HepG2 (cell line): Measurements from ENCODE around the gene PCBD2. TPM values are rescaled to one million over a fixed set of nuclear protein-coding genes. Genes with fewer than 3 reads are reported as not detected.

ENCODE experiments used
- ATF4 ChIP-seq, 2 experiments: fragments of 450-650 bp in 1 of 2; sonication (generic) in 1 of 2; formaldehyde crosslinking; IDR thresholded peaks; 2 replicates each; pipeline versions ENCODE4 v1.5.0 to v1.8.0; 2020 to 2022; ENCODE audit warnings: mild to moderate bottlenecking in 1 of 2, missing genetic modification reagents in 1 of 2
- CBFB ChIP-seq: sonication (generic); formaldehyde crosslinking; IDR thresholded peaks from 2 replicates; pipeline ENCODE4 v1.4.0; 2020; ENCODE audit warnings: missing genetic modification reagents
- CHD4 ChIP-seq: fragments of 200-600 bp; sonication (generic); IDR thresholded peaks from 2 replicates; pipeline ENCODE4 v1.7.0; 2017; ENCODE audit warnings: mild to moderate bottlenecking, low read length, borderline replicate concordance
- KLF15 ChIP-seq: sonication (generic); formaldehyde crosslinking; IDR thresholded peaks from 2 replicates; pipeline ENCODE4 v1.8.1; 2023; ENCODE audit warnings: borderline replicate concordance, mild to moderate bottlenecking, inconsistent platforms, missing genetic modification reagents, mixed read lengths
- MEIS1 ChIP-seq: sonication (generic); formaldehyde crosslinking; IDR thresholded peaks from 2 replicates; pipeline ENCODE4 v1.9.0; 2021; ENCODE audit warnings: mild to moderate bottlenecking, missing genetic modification reagents, moderate library complexity, borderline replicate concordance
- NCOR1 ChIP-seq: fragments of 200-600 bp; sonication (generic); IDR thresholded peaks from 2 replicates; pipeline ENCODE4 v1.7.0; 2017; ENCODE audit warnings: antibody characterized with exemption, low read length, borderline replicate concordance
- PREB ChIP-seq: sonication (generic); formaldehyde crosslinking; IDR thresholded peaks from 2 replicates; pipeline ENCODE4 v1.4.0; 2020; ENCODE audit warnings: missing genetic modification reagents
- REST ChIP-seq, 2 experiments: IDR thresholded peaks; 2 replicates each; pipeline ENCODE4 v1.6.1; 2011 to 2012; ENCODE audit warnings: low read length in 2 of 2, borderline replicate concordance in 1 of 2, low read depth in 1 of 2, mild to moderate bottlenecking in 1 of 2, moderate library complexity in 1 of 2
- TARDBP ChIP-seq: sonication (generic); formaldehyde crosslinking; IDR thresholded peaks from 2 replicates; pipeline ENCODE4 v1.8.0; 2022; ENCODE audit warnings: mild to moderate bottlenecking, missing genetic modification reagents
- ZBTB7B ChIP-seq: sonication (generic); formaldehyde crosslinking; IDR thresholded peaks from 2 replicates; pipeline ENCODE4 v1.4.0; 2020; ENCODE audit warnings: missing genetic modification reagents
- ZNF205 ChIP-seq: IDR thresholded peaks from 2 replicates; pipeline ENCODE4 v1.6.1; 2018; ENCODE audit warnings: missing biosample characterization, missing genetic modification reagents
- ZNF407 ChIP-seq: sonication (generic); formaldehyde crosslinking; IDR thresholded peaks from one replicate; pipeline ENCODE4 v1.5.1; 2020; ENCODE audit warnings: mild to moderate bottlenecking, missing genetic modification reagents; ENCODE audit errors: not compliant biosample characterization
- ZNF550 ChIP-seq: sonication (generic); formaldehyde crosslinking; IDR thresholded peaks from 2 replicates; pipeline ENCODE4 v1.4.0; 2020; ENCODE audit warnings: mild to moderate bottlenecking, missing genetic modification reagents, borderline replicate concordance
- polyA plus RNA-seq, 8 experiments: library from polyadenylated mRNA; depleted of rRNA in 3 of 8; stranded (reverse) in 7 of 8; unstranded in 1 of 8; fragments of >200 nt; fragmentation: Illumina TruSeq in 4 of 8; extraction: Trizol in 4 of 8; gene quantifications; 2 replicates each; pipeline versions ENCODE4 v1.2.1 to v1.2.3, GENCODE V29; 2011 to 2016; ENCODE audit warnings: low read depth in 4 of 8, missing spikeins in 1 of 8, mixed read lengths in 1 of 8; ENCODE audit not compliant: insufficient read depth in 1 of 8
- total RNA-seq, 5 experiments: library from RNA; depleted of rRNA; stranded (reverse); fragments of >200 nt; fragmentation: Illumina TruSeq; extraction: Trizol; gene quantifications; 2 replicates each; pipeline ENCODE4 v1.2.3, GENCODE V29; 2016; ENCODE audit warnings: low read depth in 1 of 5

PCBD2 gene
- total and polyA plus RNA-seq, 2 of the 13 experiments (the other 11 are each of a cell fraction or from before 2014, with no cell fraction given) = 5.5 to 12.0 TPM

DNA sequence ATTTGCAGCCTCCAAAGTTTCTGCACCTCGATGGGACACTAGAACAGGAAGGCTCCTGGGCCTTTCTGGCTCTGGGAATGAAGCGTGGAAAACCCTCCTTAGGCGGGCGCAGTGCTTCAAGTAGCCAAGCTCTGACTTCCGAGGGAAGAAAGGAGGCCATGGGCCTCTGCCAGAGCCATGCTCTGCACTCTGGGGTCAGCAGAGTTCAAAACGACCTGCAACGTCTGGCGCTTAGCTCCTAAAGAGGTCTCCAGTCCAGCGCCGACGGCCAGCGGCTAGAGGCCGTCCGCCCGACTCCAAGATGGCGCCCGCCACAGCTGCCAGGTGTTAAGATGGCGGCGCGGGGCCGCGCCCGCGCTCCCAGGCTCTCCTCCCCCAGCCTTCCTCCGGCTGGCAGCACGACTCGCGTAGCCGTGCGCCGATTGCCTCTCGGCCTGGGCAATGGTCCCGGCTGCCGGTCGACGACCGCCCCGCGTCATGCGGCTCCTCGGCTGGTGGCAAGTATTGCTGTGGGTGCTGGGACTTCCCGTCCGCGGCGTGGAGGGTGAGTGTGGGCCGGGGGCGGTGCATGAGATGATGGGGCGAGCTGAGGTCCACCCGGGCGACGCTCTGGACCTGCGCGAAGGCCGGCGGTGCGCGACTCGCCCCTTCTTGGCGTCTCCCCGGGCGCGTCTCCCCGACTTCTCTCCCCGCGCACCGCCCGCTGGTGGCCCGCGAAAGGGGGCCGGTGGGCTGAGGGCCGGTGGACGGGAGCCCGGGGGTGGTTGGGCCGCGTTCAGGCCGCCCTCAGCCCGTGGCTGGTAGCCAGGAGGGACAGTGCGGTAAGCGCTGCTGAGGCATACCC lies 30.7 kb upstream of the PCBD2 start, which contains the start of gene TXNDC15 (continued):
- TF ChIP-seq REST (IDR thresholded peaks at IDR 0.05; ENCODE audit: borderline replicate concordance in 1 of 2, low read depth in 1 of 2, low read length in 2 of 2) (peak in 1 of 2 experiments; percentile 74; a peak in 1 of 4 replicates), ZNF205 (CRISPR knock-in tag) (peak; percentile 51), MEIS1 (CRISPR knock-in tag) (0 out of 2 replicates have a peak, but pooled peaks have one; percentile 42), ZNF407 (CRISPR knock-in tag) (peak; percentile 94), TARDBP (peak; percentile 91), ATF4 (CRISPR knock-in tag; IDR thresholded peaks at IDR 0.05) (no peak; a peak in 1 of 4 replicates), ZNF550 (CRISPR knock-in tag) (no peak), PREB (CRISPR knock-in tag) (no peak), CHD4 (no peak), KLF15 (CRISPR knock-in tag) (0 out of 2 replicates have a peak, but pooled peaks have one; percentile 43), ZBTB7B (CRISPR knock-in tag) (no peak), CBFB (peak; percentile 76; the same call in 1 of the 2 replicates), NCOR1 (no peak)
